ENCODE results near the gene VAT1L.

The VAT1L gene

DNA sequence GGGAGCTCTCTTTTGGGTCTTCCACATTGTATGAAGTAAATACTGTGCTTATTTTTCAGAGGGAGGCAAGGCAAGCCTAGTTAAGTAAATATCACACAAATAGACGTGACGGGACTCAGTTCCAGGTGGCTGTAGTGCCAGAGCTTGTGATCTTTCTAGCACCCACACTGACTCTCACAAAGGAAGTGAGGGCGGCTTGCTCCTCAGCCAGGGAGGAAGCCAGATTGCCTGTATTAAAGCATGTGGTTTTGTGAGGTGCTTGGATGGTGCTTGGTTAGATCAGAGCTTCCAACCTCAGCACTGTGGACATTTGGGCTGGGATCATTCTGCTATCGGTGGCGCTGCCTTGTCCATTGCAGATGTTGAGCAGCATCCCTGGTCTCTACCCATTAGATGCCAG is 80.1 kb downstream of the VAT1L start:
- H3K4me1 ChIP-seq (ENCODE audit: control insufficient read depth, insufficient read depth, low read length): peaks cover 2% of the 10 kb centered on the region; the same call in 1 of the 2 replicates
- H3K27ac ChIP-seq (ENCODE audit: low read length): no peak overlapping the region
- H3K36me3 ChIP-seq (ENCODE audit: control insufficient read depth, insufficient read depth, low read length): no peaks in the 10 kb centered on the region
- no peak for DNase-seq (ENCODE audit: low read depth, low spot score)
- H3K9me3 ChIP-seq (ENCODE audit: control insufficient read depth, insufficient read depth, low read length): no peaks in the 10 kb centered on the region
- no peak overlapping the region for H3K4me3 ChIP-seq (ENCODE audit: low read length)
- no peaks in the 10 kb centered on the region for H3K27me3 ChIP-seq (ENCODE audit: control insufficient read depth, insufficient read depth, low read length)
- WGBS (ENCODE audit: insufficient coverage, insufficient read length): no CpG with 5 or more reads among the region's 5 CpGs

DNA sequence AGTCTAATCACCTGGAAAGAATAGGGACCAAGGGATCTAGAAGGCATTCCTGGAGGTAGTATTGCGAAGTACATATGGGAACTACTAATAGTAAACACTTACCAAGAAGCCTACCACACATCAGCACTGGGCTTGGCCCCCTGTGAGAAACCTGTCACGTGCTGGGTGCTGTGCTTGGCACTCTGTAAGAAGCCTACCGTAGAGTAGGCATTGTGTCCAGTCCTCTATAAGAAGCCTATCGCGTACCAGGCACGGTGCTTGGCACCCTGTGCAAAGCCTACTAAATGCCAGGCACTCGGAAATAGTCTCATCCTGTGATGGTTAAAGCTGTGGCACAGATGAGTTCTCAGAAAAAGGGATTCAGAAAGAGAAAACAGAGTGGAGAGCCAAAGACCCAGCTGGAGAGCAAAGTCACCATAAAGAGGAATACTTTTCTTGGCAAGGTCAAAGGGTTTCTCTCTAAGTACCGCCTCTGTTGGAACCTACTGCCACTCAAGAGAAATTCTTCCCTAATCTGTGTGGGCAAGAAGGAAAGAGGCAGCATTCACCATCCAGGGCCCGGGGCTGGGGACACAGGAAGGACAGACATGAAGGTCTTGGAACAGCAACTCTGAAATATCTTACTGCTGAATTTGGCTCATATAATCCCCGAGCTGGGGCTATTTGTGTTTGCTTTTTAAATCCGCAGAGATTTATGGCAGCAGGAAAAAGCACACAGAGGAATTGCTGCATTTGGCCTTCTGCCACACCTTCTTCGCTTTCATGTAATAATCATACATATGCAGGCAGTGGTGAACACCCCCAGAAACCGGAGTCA is 81.8 kb downstream of the VAT1L start:
- Histone ChIP-seq H3K4me3 (ENCODE audit: low read length) (no peak overlapping the region), H3K9me3 (ENCODE audit: control insufficient read depth, insufficient read depth, low read length) (no peaks in the 10 kb centered on the region), H3K27ac (ENCODE audit: low read length) (no peak overlapping the region), H3K4me1 (ENCODE audit: control insufficient read depth, insufficient read depth, low read length) (peaks cover 2% of the 10 kb centered on the region; the same call in 1 of the 2 replicates), H3K36me3 (ENCODE audit: control insufficient read depth, insufficient read depth, low read length) (no peaks in the 10 kb centered on the region), H3K27me3 (ENCODE audit: control insufficient read depth, insufficient read depth, low read length) (no peaks in the 10 kb centered on the region)
- no CpG with 5 or more reads among the region's 13 CpGs for WGBS (ENCODE audit: insufficient coverage, insufficient read length)
- DNase-seq (ENCODE audit: low read depth, low spot score): no peak

DNA sequence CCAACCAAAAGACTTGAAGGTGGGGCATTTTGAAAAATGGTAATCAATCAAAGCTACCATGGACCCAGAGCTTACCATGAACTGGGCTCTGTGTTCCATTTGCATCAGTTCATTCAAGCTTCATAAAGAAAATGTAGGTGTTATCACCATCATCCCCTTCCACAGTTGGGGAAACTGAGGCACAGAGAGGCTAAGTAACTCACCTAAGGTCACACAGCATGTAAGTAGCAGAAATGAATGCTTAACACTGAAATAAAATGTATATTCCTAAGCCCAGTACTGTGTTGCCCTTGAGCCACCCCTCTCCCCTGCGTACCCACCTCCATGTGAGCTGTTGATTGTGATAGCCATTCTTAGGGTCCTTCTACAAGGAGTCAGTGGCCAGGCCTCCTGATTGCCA is 83.6 kb downstream of the VAT1L start:
- H3K4me3 ChIP-seq (ENCODE audit: low read length): no peak overlapping the region
- no CpG with 5 or more reads among the region's 1 CpG for WGBS (ENCODE audit: insufficient coverage, insufficient read length)
- no peaks in the 10 kb centered on the region for H3K36me3 ChIP-seq (ENCODE audit: control insufficient read depth, insufficient read depth, low read length)
- no peaks in the 10 kb centered on the region for H3K27me3 ChIP-seq (ENCODE audit: control insufficient read depth, insufficient read depth, low read length)
- H3K27ac ChIP-seq (ENCODE audit: low read length): no peak overlapping the region
- peaks cover 2% of the 10 kb centered on the region; the same call in 1 of the 2 replicates for H3K4me1 ChIP-seq (ENCODE audit: control insufficient read depth, insufficient read depth, low read length)
- DNase-seq (ENCODE audit: low read depth, low spot score): no peak
- H3K9me3 ChIP-seq (ENCODE audit: control insufficient read depth, insufficient read depth, low read length): no peaks in the 10 kb centered on the region

DNA sequence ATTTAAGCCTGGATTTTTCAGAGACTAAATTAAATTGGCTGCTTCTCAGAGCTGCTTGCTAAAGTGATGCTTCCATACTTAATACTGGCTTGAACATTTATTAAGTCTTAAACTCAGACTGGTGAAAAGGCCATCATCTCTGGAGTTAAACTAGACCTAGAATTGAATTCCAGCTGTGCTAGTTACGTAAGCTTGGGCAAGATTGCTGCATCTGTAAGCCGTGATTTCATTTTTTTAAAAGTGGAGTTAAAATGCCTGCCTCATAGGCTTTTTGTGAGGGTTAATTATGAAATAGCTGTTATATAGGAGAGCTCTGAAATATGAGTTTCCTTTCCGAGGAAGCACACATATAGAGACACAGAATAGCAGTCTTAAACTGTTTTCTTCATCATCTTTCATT is 84.7 kb downstream of the VAT1L start:
- H3K4me1 ChIP-seq (ENCODE audit: control insufficient read depth, insufficient read depth, low read length): peaks cover 2% of the 10 kb centered on the region; the same call in 1 of the 2 replicates
- no peaks in the 10 kb centered on the region for H3K27me3 ChIP-seq (ENCODE audit: control insufficient read depth, insufficient read depth, low read length)
- H3K36me3 ChIP-seq (ENCODE audit: control insufficient read depth, insufficient read depth, low read length): no peaks in the 10 kb centered on the region
- no CpG with 5 or more reads among the region's 3 CpGs for WGBS (ENCODE audit: insufficient coverage, insufficient read length)
- no peak overlapping the region for H3K27ac ChIP-seq (ENCODE audit: low read length)
- no peak overlapping the region for H3K4me3 ChIP-seq (ENCODE audit: low read length)
- DNase-seq (ENCODE audit: low read depth, low spot score): no peak
- H3K9me3 ChIP-seq (ENCODE audit: control insufficient read depth, insufficient read depth, low read length): no peaks in the 10 kb centered on the region

DNA sequence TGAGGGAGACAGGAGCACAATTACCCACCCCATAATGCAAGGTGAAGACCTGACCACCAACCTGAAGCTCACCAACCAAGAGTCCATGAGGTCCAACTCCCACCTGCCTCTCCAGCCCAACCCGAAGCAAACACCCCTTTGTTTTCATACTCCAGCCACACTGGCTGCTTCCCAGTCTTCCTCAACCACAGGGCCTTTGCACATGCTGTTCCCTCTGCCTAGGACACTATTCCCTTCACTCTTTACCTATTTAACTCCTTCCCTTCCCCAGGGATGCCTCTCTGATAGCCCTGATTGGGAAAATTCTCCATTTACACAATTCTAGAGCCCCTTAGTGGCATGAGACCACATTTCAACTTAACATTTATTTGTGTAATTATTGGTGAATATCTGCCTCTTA is 86.0 kb downstream of the VAT1L start:
- Histone ChIP-seq H3K4me3 (ENCODE audit: low read length) (no peak overlapping the region), H3K36me3 (ENCODE audit: control insufficient read depth, insufficient read depth, low read length) (no peaks in the 10 kb centered on the region), H3K27ac (ENCODE audit: low read length) (no peak overlapping the region), H3K4me1 (ENCODE audit: control insufficient read depth, insufficient read depth, low read length) (peaks cover 2% of the 10 kb centered on the region; the same call in 1 of the 2 replicates), H3K27me3 (ENCODE audit: control insufficient read depth, insufficient read depth, low read length) (no peaks in the 10 kb centered on the region), H3K9me3 (ENCODE audit: control insufficient read depth, insufficient read depth, low read length) (no peaks in the 10 kb centered on the region)
- no CpG with 5 or more reads among the region's 1 CpG for WGBS (ENCODE audit: insufficient coverage, insufficient read length)
- no peak for DNase-seq (ENCODE audit: low read depth, low spot score)

DNA sequence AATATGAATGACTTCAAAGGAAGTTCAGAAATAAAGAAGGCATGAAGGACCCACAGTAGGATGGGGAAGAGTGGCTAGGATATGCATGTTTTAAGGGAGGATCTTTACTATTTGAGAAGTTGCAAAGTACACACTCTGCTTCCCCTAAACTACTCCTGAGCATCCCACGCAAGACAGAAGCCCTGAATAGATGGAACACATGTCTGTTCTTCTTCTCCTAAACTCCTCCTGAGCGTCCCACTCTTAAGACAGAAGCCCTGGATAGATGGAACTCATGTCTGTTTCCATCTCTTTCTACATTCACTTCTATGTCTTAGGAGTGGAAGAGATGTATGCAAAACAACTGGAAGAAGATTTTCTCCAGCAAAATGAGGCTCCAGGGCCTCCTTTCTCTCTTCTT is 88.4 kb downstream of the VAT1L start:
- no peak for DNase-seq (ENCODE audit: low read depth, low spot score)
- Histone ChIP-seq H3K9me3 (ENCODE audit: control insufficient read depth, insufficient read depth, low read length) (no peaks in the 10 kb centered on the region), H3K27me3 (ENCODE audit: control insufficient read depth, insufficient read depth, low read length) (no peaks in the 10 kb centered on the region), H3K4me3 (ENCODE audit: low read length) (no peak overlapping the region), H3K4me1 (ENCODE audit: control insufficient read depth, insufficient read depth, low read length) (no peaks in the 10 kb centered on the region), H3K27ac (ENCODE audit: low read length) (no peak overlapping the region), H3K36me3 (ENCODE audit: control insufficient read depth, insufficient read depth, low read length) (no peaks in the 10 kb centered on the region)
- no CpG with 5 or more reads among the region's 2 CpGs for WGBS (ENCODE audit: insufficient coverage, insufficient read length)

DNA sequence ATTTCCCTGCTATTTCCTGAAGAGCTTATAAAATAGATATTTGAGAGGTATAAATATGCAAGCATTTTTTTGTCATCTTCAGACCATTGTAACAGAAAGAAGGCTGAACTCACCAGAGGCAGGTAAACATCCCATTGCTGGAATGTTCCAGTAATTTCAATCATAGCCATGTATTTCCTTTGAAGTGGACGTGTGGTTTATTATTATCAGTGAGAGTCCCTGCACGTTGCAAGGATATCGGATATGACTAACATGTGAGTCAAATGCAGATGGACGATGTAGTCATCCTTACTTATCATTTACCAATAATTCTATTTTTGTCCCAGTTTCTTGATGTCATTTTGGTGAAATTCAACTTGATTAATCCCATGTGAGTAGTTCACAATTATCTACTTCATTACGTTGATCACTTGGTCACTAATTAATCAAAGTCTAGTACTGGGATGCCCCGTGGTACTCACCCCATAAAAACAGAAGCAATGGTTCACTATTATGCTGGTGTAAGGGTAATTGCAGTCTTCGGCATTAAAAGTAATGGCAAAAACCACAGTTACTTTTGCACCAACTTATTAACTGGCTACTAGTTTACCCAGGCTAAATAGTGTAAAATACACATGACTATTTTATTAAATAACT is 89.5 kb downstream of the VAT1L start:
- no CpG with 5 or more reads among the region's 7 CpGs for WGBS (ENCODE audit: insufficient coverage, insufficient read length)
- H3K27ac ChIP-seq (ENCODE audit: low read length): no peak overlapping the region
- H3K27me3 ChIP-seq (ENCODE audit: control insufficient read depth, insufficient read depth, low read length): no peaks in the 10 kb centered on the region
- no peaks in the 10 kb centered on the region for H3K4me1 ChIP-seq (ENCODE audit: control insufficient read depth, insufficient read depth, low read length)
- H3K9me3 ChIP-seq (ENCODE audit: control insufficient read depth, insufficient read depth, low read length): no peaks in the 10 kb centered on the region
- H3K4me3 ChIP-seq (ENCODE audit: low read length): no peak overlapping the region
- DNase-seq (ENCODE audit: low read depth, low spot score): no peak
- no peaks in the 10 kb centered on the region for H3K36me3 ChIP-seq (ENCODE audit: control insufficient read depth, insufficient read depth, low read length)

DNA sequence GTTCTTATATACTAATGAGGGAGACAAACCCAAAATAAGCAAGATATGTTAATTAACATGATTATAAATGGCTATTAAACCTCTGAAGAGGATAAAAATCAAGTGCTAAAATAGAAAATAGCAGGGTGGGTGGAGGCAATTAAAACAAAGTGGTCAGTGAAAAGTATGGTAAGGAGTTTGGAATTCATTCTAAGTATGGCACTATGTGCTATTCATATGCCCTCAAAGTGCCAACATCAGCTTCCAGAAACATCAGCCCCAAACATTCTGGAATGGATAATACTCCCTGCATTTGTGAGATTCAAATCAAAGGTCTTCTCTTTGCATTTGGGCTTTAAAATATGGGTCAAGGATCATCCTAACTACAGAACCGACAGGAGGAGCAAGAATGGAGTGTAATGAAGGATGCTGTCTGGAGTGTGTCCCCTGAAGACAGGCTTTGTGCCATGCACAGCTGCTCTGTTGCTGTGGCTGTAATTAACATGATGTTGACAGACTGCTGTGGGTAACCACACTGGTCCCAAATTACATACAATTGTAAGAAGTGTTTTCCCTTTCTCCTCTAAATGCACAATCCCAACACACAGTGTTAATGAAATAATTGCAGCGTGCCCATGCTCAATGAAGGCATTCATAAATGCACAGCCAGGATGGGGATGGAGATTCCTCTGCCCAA is 93.1 kb downstream of the VAT1L start:
- DNase-seq (ENCODE audit: low read depth, low spot score): no peak
- no peaks in the 10 kb centered on the region for H3K36me3 ChIP-seq (ENCODE audit: control insufficient read depth, insufficient read depth, low read length)
- H3K27ac ChIP-seq (ENCODE audit: low read length): no peak overlapping the region
- no peaks in the 10 kb centered on the region for H3K9me3 ChIP-seq (ENCODE audit: control insufficient read depth, insufficient read depth, low read length)
- H3K27me3 ChIP-seq (ENCODE audit: control insufficient read depth, insufficient read depth, low read length): no peaks in the 10 kb centered on the region
- WGBS (ENCODE audit: insufficient coverage, insufficient read length): no CpG with 5 or more reads among the region's 2 CpGs
- H3K4me3 ChIP-seq (ENCODE audit: low read length): no peak overlapping the region
- H3K4me1 ChIP-seq (ENCODE audit: control insufficient read depth, insufficient read depth, low read length): no peaks in the 10 kb centered on the region

DNA sequence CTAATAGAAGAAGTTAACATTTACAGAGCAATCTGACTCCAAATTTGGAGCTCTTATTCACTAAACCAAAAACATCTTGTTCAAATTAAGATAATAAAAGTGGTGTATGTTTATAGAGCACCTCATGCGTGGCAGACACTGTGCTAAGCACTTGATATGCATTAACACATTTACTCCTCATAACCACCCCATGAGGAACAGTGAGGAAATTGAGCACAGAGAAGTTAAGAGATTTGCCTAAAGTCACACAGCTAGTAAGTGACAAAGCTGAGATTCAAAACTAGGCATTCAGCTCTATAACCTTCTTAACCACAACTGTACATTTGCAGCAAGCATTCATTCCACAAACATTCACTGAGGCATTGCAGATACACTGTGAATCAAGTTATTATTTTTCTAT is 94.0 kb downstream of the VAT1L start:
- WGBS (ENCODE audit: insufficient coverage, insufficient read length): no CpG with 5 or more reads among the region's 1 CpG
- Histone ChIP-seq H3K36me3 (ENCODE audit: control insufficient read depth, insufficient read depth, low read length) (no peaks in the 10 kb centered on the region), H3K27ac (ENCODE audit: low read length) (no peak overlapping the region), H3K27me3 (ENCODE audit: control insufficient read depth, insufficient read depth, low read length) (no peaks in the 10 kb centered on the region), H3K9me3 (ENCODE audit: control insufficient read depth, insufficient read depth, low read length) (no peaks in the 10 kb centered on the region), H3K4me3 (ENCODE audit: low read length) (no peak overlapping the region), H3K4me1 (ENCODE audit: control insufficient read depth, insufficient read depth, low read length) (no peaks in the 10 kb centered on the region)
- no peak for DNase-seq (ENCODE audit: low read depth, low spot score)

DNA sequence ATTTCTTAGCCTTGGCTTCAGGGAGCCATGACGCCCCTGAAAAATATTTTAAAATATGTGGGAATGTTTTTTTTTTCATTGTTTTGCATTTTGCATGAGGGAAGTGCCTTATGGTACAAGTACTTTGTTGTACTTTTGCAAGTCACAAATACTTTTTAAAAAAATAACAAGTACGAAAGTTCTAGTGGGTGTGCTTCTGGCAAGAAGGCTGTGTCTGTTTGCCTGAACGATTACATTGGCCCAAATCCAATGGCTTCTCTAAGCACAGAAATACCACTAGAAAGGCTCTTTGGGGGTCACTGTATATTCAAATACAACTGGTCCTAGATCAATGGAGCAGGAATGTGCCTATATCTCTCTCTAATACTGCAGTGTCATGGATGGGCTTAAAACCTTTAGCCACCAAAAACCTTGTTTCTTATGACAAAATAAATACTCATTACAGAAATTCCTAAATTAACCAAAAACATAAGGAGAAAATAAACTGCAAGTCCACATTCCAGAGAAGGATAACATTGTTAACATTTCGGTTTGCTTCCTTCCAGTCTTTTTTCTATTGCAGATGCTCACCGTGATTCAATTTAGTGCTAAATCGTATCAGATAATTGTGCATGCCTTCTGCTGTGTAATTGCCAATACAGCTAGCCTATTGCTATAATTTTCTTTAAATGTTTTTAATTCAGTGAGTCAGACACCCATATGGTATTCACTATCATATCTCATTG is 97.4 kb downstream of the VAT1L start:
- WGBS (ENCODE audit: insufficient coverage, insufficient read length): no CpG with 5 or more reads among the region's 6 CpGs
- Histone ChIP-seq H3K4me1 (ENCODE audit: control insufficient read depth, insufficient read depth, low read length) (no peaks in the 10 kb centered on the region), H3K27ac (ENCODE audit: low read length) (no peak overlapping the region), H3K27me3 (ENCODE audit: control insufficient read depth, insufficient read depth, low read length) (no peaks in the 10 kb centered on the region), H3K4me3 (ENCODE audit: low read length) (no peak overlapping the region), H3K36me3 (ENCODE audit: control insufficient read depth, insufficient read depth, low read length) (no peaks in the 10 kb centered on the region), H3K9me3 (ENCODE audit: control insufficient read depth, insufficient read depth, low read length) (no peaks in the 10 kb centered on the region)
- no peak for DNase-seq (ENCODE audit: low read depth, low spot score)
